Fibroblast of mammary gland (primary cell): ENCODE results near the gene ELP5.

Experiments
- DNase-seq: peaks from one replicate; pipeline ENCODE4 v3.0.0-alpha.2; 2010; ENCODE audit warnings: low read depth
- H3K4me3 ChIP-seq: 2 replicates; pipeline ENCODE4 v1.5.1; 2011; ENCODE audit warnings: low read depth, mild to moderate bottlenecking, low read length, moderate library complexity; ENCODE audit not compliant: control insufficient read depth
- TF ChIP-seq, protein P1 (sequence below): conservative IDR thresholded peaks from 2 replicates; pipeline ENCODE4 v1.5.1; 2011; ENCODE audit warnings: low read depth, low read length, inconsistent platforms; ENCODE audit not compliant: control insufficient read depth, insufficient read depth

ELP5 gene

DNA sequence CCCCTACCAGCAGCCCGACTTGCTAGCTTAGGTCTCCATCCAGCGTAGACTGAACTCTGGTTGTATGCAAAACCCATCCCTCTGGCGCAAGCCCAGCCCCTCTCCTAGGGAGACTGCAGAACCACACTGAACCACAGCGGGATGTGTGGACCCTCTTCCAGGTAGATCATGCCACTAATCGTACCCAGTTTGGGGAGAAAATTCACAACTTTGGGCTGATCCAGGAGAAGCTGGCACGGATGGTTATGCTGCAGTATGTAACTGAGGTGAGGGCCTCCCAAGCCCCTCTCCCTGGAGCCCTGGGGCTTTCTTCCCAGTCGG is 29.1 kb upstream of the ELP5 start:
- DNase-seq: no peak
- no peak overlapping the region for H3K4me3 ChIP-seq
- TF ChIP-seq, protein P1, sequence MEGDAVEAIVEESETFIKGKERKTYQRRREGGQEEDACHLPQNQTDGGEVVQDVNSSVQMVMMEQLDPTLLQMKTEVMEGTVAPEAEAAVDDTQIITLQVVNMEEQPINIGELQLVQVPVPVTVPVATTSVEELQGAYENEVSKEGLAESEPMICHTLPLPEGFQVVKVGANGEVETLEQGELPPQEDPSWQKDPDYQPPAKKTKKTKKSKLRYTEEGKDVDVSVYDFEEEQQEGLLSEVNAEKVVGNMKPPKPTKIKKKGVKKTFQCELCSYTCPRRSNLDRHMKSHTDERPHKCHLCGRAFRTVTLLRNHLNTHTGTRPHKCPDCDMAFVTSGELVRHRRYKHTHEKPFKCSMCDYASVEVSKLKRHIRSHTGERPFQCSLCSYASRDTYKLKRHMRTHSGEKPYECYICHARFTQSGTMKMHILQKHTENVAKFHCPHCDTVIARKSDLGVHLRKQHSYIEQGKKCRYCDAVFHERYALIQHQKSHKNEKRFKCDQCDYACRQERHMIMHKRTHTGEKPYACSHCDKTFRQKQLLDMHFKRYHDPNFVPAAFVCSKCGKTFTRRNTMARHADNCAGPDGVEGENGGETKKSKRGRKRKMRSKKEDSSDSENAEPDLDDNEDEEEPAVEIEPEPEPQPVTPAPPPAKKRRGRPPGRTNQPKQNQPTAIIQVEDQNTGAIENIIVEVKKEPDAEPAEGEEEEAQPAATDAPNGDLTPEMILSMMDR: no peak

DNA sequence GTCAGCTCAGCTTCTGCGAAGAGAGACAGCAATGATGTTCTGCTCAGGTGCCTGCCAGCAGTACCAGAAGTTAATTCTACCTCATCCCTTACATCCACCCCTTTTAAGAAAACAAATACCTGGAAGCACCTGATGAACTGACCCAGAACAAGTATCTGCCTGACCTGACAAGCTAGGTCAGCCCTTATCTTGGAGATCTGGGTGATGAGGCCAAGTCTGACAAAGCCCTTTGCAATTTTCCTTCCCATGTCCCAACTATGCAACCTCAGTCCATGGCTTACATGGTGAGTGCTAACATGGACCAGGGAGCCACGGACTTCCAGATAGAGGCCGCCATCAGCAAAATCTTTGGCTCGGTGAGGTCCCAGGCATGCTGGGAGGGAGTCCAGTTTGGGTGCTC is 28.6 kb upstream of the ELP5 start:
- H3K4me3 ChIP-seq: no peak overlapping the region
- TF ChIP-seq, protein P1: no peak
- no peak for DNase-seq

DNA sequence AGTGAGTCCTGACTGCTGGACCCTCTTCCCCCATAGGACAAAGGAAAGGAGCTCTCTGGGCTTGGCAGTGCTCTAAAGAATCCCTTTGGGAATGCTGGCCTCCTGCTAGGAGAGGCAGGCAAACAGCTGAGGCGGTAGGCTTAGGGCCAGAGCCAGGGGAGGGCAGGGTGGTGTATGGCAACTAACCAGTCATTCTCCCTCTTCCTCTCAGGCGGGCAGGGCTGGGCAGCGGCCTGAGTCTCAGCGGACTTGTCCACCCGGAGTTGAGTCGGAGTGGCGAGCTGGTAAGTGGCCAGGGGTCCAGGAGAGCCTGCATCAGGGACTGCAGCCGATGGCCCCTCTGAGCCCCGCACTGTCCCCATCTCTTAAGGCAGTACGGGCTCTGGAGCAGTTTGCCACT is 27.9 kb upstream of the ELP5 start:
- no peak for DNase-seq
- no peak overlapping the region for H3K4me3 ChIP-seq
- TF ChIP-seq, protein P1: no peak

DNA sequence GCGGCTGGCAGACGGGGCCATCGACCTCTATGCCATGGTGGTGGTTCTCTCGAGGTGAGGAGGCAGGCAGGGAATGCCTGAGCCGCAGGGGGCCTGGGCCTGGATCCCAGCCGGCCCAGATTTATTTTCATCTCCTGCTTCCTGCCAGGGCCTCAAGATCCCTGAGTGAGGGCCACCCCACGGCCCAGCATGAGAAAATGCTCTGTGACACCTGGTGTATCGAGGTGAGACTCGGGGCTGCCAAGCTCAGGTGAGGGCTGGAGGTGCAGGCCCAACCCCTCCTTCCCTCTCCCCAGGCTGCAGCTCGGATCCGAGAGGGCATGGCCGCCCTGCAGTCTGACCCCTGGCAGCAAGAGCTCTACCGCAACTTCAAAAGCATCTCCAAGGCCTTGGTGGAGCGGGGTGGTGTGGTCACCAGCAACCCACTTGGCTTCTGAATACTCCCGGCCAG is 27.3 kb upstream of the ELP5 start:
- H3K4me3 ChIP-seq: no peak overlapping the region
- TF ChIP-seq, protein P1: no peak
- DNase-seq: no peak

DNA sequence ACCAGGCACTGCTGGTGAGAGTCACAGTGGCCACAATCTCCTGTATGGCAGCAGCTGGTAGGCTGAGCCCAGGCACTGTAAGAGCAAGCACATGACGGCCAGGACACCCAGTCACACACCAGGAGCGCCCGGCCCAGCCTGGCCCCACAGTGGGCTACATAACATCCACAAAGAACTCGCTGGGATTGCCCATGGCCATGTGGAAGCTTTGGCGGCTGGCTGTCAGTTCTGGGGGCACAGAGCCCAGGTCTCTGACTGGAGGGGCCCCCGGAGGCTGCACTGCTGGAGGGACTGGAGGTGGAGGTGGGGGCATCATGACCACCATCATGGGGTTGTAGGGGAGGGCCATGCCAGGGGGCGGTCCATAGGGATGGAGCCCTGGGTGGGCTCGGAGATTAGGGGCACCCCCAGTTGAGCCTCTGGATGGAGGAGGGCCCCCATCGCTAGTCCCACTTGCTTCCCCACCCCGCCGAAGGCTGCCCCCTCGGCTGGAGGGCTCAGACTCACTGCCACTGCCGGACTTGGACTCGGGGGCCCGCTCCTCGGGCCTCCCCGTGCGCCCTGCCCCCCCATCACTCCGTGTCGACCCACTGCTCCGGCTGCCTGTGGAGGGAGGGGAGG is 26.2 kb upstream of the ELP5 start:
- no peak overlapping the region for H3K4me3 ChIP-seq
- no peak for DNase-seq
- TF ChIP-seq, protein P1: no peak

DNA sequence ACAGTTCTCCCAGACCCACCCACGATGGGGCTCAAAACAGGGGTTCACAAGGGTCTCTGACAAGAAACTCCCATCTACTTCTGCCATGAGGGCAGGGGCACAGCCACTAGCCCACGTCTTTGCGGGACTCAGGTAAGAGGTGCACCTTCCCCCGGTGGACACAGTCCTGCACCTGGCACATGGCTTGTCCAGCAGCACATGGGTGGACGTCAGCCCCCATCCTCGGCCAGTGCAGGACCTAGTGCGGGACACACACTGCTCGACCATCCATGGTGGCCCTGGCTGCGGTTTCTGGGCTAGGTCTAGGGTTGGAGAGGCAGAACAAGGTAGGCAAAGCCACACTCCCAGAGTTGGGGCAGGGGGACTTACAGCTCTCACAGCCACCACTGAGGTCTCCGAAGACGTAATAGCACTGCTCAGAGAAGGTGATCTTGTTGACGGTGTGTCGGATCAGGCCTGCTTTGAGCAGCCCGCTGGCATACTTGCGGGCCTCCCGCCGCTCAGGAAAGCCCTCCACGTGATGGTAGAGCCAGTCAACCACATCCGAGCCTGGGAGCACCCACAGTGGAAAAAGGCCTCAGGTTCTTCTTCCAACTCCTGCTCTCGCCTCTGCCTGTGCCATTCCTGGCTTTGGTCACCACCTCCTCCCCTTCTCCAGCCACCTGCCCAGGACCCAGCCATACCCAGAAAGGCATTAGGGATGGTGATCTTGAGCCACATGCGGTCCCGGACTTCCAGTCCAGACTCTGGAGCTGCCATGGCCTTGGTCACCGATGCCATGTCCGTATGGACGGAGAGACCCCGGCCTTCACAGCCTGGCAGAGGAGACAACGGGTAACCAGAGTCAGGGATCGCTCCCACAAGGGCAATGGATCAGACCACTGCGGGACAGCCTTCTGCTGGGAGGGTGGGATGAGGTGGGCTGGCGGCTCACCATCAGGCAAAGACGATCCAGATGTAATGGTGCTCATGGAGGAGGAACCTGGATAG is 25.0 kb upstream of the ELP5 start:
- DNase-seq: no peak
- H3K4me3 ChIP-seq: no peak overlapping the region
- TF ChIP-seq, protein P1: no peak
